ENCODE measurements around the gene CCDC8. TPM values are rescaled to one million over a fixed set of nuclear protein-coding genes. Genes with fewer than 3 reads are reported as not detected.

CCDC8 gene
- total and polyA plus RNA-seq, 2 of the 4 experiments (the other 2 are of a cell fraction), result 9.3 to 10.2 TPM

DNA sequence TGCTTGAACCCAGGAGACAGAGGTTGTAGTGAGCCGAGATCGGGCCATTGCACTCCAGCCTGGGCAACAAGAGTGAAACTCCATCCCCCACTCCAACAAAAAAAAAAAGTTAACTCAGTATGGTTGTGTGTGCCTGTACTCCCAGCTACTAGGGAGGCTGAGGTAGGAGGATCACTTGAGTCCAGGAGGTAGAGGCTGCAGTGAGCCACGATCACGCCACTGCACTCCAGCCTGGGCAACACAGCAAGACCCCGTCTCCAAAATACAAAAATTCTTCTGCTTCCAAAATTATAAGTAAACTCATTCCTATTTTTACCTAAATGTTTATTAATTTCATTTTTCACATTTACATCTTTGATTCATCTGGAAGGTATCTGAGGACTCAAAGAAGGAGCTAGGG, 43.6 kb upstream of the CCDC8 start:
- no peak for ATAC-seq (ENCODE audit: low read depth)
- no peak overlapping the region for H4K8ac ChIP-seq (ENCODE audit: low read depth in 2 of 2, low read length in 2 of 2)
- POLR2A ChIA-PET (ENCODE audit: unreplicated experiment), result no interaction called here
- H3K79me1 ChIP-seq (ENCODE audit: low read depth in 1 of 2, low read length in 2 of 2), result no peaks in the 10 kb centered on the region
- H2AFZ ChIP-seq (replicated peaks; ENCODE audit: low read length, poor library complexity), result no peak overlapping the region
- H3K27me3 ChIP-seq (ENCODE audit: control insufficient read depth, insufficient read depth, low read length), result peaks cover 20% of the 10 kb centered on the region
- H2BK15ac ChIP-seq (ENCODE audit: low read depth, low read length), result no peak overlapping the region
- H3K4me3 ChIP-seq (ENCODE audit: insufficient read depth, low read depth, low read length), result no peak overlapping the region
- no peak overlapping the region for H3K4me2 ChIP-seq (ENCODE audit: low read depth, low read length)
- H2BK20ac ChIP-seq (ENCODE audit: low read depth, low read length), result no peak overlapping the region
- no peak overlapping the region for H3K56ac ChIP-seq (ENCODE audit: extremely low read depth, insufficient read depth, low read length)
- no peaks in the 10 kb centered on the region for H3K36me3 ChIP-seq (ENCODE audit: control insufficient read depth, insufficient read depth, low read length)
- no peak for DNase-seq
- in situ Hi-C loops (cut with MboI; ENCODE audit: low sequenced_read_pairs) (no loop called here), dilution Hi-C loops (cut with HindIII; ENCODE audit: low sequenced_read_pairs, unreplicated experiment) (no loop called here), intact Hi-C loops (cut with micrococcal nuclease) (no loop called here)
- H3K27ac ChIP-seq (ENCODE audit: insufficient read depth, low read length), result no peak overlapping the region
- no peak overlapping the region for H2BK5ac ChIP-seq (ENCODE audit: low read depth, low read length, poor library complexity, severe bottlenecking)
- no peaks in the 10 kb centered on the region for H3K9me3 ChIP-seq (ENCODE audit: control insufficient read depth, insufficient read depth, low read length)
- WGBS, 2 experiments (ENCODE audit: extremely low coverage in 2 of 2, insufficient read length in 1 of 2), result no CpG with 5 or more reads among the region's 5 CpGs
- no peak overlapping the region for H3K4ac ChIP-seq (ENCODE audit: low read depth, low read length)
- BruUV-seq (replicated peaks), result no TSS peak
- no peak overlapping the region for H4K5ac ChIP-seq (ENCODE audit: low read depth, low read length)
- no peak overlapping the region for H3K23ac ChIP-seq (ENCODE audit: low read depth, low read length)
- no peak overlapping the region for H4K91ac ChIP-seq (ENCODE audit: insufficient read depth, low read depth, low read length)
- H4K20me1 ChIP-seq (ENCODE audit: insufficient read depth, low read length), result no peaks in the 10 kb centered on the region
- no peak for TF ChIP-seq SMC3 (IDR thresholded peaks at IDR 0.05; ENCODE audit: low read depth, low read length)
- no peak for TF ChIP-seq CHD1 (IDR thresholded peaks at IDR 0.05; ENCODE audit: low read depth, low read length)
- TF ChIP-seq MAZ (IDR thresholded peaks at IDR 0.05; ENCODE audit: borderline replicate concordance, low read depth, low read length), result no peak
- TF ChIP-seq BHLHE40 (IDR thresholded peaks at IDR 0.05; ENCODE audit: low read depth, low read length), result no peak
- TF ChIP-seq POLR2A (IDR thresholded peaks at IDR 0.05; ENCODE audit: low read depth, low read length), result no peak
- TF ChIP-seq RAD21 (IDR thresholded peaks at IDR 0.05; ENCODE audit: low read length), result no peak
- no peak for TF ChIP-seq CEBPB (IDR thresholded peaks at IDR 0.05; ENCODE audit: low read depth, low read length)
- TF ChIP-seq, protein P1, sequence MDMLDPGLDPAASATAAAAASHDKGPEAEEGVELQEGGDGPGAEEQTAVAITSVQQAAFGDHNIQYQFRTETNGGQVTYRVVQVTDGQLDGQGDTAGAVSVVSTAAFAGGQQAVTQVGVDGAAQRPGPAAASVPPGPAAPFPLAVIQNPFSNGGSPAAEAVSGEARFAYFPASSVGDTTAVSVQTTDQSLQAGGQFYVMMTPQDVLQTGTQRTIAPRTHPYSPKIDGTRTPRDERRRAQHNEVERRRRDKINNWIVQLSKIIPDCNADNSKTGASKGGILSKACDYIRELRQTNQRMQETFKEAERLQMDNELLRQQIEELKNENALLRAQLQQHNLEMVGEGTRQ (IDR thresholded peaks at IDR 0.05; ENCODE audit: low read depth, low read length), result no peak
- TF ChIP-seq RCOR1 (IDR thresholded peaks at IDR 0.05; ENCODE audit: insufficient replicate concordance, low read length), result no peak
- no peak for TF ChIP-seq MAFK (IDR thresholded peaks at IDR 0.05; ENCODE audit: low read depth, low read length)
- no peak overlapping the region for H2BK120ac ChIP-seq (ENCODE audit: low read depth, low read length)
- H2AK5ac ChIP-seq (ENCODE audit: low read depth, low read length), result no peak overlapping the region
- no peak overlapping the region for H2AK9ac ChIP-seq (replicated peaks; ENCODE audit: low read depth, low read length, poor library complexity)
- H3K14ac ChIP-seq (replicated peaks; ENCODE audit: low read depth, low read length), result no peak overlapping the region
- no peaks in the 10 kb centered on the region for H3K9me1 ChIP-seq (ENCODE audit: insufficient read depth, low read length)
- no peak overlapping the region for H3K18ac ChIP-seq (ENCODE audit: low read depth, low read length)
- peaks cover 3% of the 10 kb centered on the region; the same call in 1 of the 2 replicates for H3K4me1 ChIP-seq (ENCODE audit: control insufficient read depth, insufficient read depth, low read length)
- H3K9ac ChIP-seq (ENCODE audit: low read depth, low read length), result no peak overlapping the region
- CTCF ChIA-PET, result no interaction called here

All from IMR-90 (cell line).